ENCODE data around the gene TLL1. TPM values are rescaled to one million over a fixed set of nuclear protein-coding genes. Genes with fewer than 3 reads are reported as not detected.

The TLL1 gene
- total RNA-seq, 1 experiment from 2014 or later: 0.41 TPM

DNA sequence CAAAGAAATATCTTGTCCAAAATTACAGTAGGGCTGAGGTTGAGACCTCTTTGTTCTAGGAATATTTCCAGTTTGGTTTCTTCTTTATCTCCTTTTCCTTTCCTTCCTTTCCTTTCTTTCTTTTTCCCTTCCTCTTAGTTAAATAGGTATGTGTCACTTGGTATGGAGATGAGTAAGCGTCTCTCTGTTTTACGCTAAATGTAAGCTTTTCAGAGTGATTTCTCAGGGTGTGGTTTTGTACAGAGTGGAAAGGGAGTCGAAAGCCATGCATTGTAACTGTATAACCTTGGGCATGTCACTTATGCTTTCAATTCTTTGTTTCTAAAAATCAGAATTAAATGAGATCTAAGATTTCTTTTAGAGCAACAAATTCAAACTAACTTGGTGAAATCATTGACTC lies 54.8 kb downstream of the TLL1 start:
- CTCF ChIA-PET: no interaction called here
- no peak for DNase-seq (ENCODE audit: low read depth, low spot score)
- no peaks in the 10 kb centered on the region for H3K36me3 ChIP-seq (ENCODE audit: control insufficient read depth, insufficient read depth, low read length)
- H3K27ac ChIP-seq (ENCODE audit: low read length): no peak overlapping the region
- TF ChIP-seq, protein P1, sequence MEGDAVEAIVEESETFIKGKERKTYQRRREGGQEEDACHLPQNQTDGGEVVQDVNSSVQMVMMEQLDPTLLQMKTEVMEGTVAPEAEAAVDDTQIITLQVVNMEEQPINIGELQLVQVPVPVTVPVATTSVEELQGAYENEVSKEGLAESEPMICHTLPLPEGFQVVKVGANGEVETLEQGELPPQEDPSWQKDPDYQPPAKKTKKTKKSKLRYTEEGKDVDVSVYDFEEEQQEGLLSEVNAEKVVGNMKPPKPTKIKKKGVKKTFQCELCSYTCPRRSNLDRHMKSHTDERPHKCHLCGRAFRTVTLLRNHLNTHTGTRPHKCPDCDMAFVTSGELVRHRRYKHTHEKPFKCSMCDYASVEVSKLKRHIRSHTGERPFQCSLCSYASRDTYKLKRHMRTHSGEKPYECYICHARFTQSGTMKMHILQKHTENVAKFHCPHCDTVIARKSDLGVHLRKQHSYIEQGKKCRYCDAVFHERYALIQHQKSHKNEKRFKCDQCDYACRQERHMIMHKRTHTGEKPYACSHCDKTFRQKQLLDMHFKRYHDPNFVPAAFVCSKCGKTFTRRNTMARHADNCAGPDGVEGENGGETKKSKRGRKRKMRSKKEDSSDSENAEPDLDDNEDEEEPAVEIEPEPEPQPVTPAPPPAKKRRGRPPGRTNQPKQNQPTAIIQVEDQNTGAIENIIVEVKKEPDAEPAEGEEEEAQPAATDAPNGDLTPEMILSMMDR (IDR thresholded peaks at IDR 0.05): no peak
- TF ChIP-seq SIN3A (IDR thresholded peaks at IDR 0.05; ENCODE audit: borderline replicate concordance, insufficient read depth, low read depth, low read length): no peak
- no peak for TF ChIP-seq TCF7L2 (IDR thresholded peaks at IDR 0.05; ENCODE audit: low read depth, low read length)
- no peak for TF ChIP-seq POLR2AphosphoS5 (IDR thresholded peaks at IDR 0.05; ENCODE audit: low read depth, low read length)
- no peaks in the 10 kb centered on the region for H3K9me3 ChIP-seq (ENCODE audit: control insufficient read depth, insufficient read depth, low read depth, low read length)
- H3K4me1 ChIP-seq (ENCODE audit: control insufficient read depth, insufficient read depth, low read length): no peaks in the 10 kb centered on the region
- no peak overlapping the region for H3K4me3 ChIP-seq (ENCODE audit: low read depth in 2 of 2, low read length in 2 of 2)
- BruUV-seq (replicated peaks): no TSS peak
- no peak for ATAC-seq
- in situ Hi-C loops (cut with HindIII; ENCODE audit: low pct_unique_long_range_greater_than_20kb, low sequenced_read_pairs) (no loop called here), intact Hi-C loops (cut with micrococcal nuclease; ENCODE audit: unreplicated experiment) (no loop called here)
- POLR2A ChIA-PET: no interaction called here
- H3K27me3 ChIP-seq (ENCODE audit: control insufficient read depth, insufficient read depth, low read length): no peaks in the 10 kb centered on the region

GRCh38 chr4:165928601-165929000 lies 55.6 kb downstream of the TLL1 start:
- POLR2A ChIA-PET: no interaction called here
- H3K4me3 ChIP-seq (ENCODE audit: low read depth in 2 of 2, low read length in 2 of 2): no peak overlapping the region
- DNase-seq (ENCODE audit: low read depth, low spot score): no peak
- H3K9me3 ChIP-seq (ENCODE audit: control insufficient read depth, insufficient read depth, low read depth, low read length): no peaks in the 10 kb centered on the region
- no peak for ATAC-seq
- in situ Hi-C loops (cut with HindIII; ENCODE audit: low pct_unique_long_range_greater_than_20kb, low sequenced_read_pairs): no loop called here
- no peaks in the 10 kb centered on the region for H3K4me1 ChIP-seq (ENCODE audit: control insufficient read depth, insufficient read depth, low read length)
- no peak for TF ChIP-seq REST (IDR thresholded peaks at IDR 0.05; ENCODE audit: insufficient read depth in 1 of 2, low read depth in 2 of 2, low read length in 1 of 2)
- TF ChIP-seq, protein P1 (IDR thresholded peaks at IDR 0.05): no peak
- no peak for TF ChIP-seq POLR2AphosphoS5 (IDR thresholded peaks at IDR 0.05; ENCODE audit: low read depth, low read length)
- no peak for TF ChIP-seq TCF7L2 (IDR thresholded peaks at IDR 0.05; ENCODE audit: low read depth, low read length)
- TF ChIP-seq SIN3A (IDR thresholded peaks at IDR 0.05; ENCODE audit: borderline replicate concordance, insufficient read depth, low read depth, low read length): no peak
- intact Hi-C loops (cut with micrococcal nuclease; ENCODE audit: unreplicated experiment): no loop called here
- H3K27ac ChIP-seq (ENCODE audit: low read length): no peak overlapping the region
- BruUV-seq (replicated peaks): no TSS peak
- H3K27me3 ChIP-seq (ENCODE audit: control insufficient read depth, insufficient read depth, low read length): no peaks in the 10 kb centered on the region
- CTCF ChIA-PET: no interaction called here
- H3K36me3 ChIP-seq (ENCODE audit: control insufficient read depth, insufficient read depth, low read length): no peaks in the 10 kb centered on the region

Measured in Panc1 (cell line).